ENCODE data around the gene THSD8.
"Not testable (repeated sequence)": the region's sequence is repeated elsewhere in the genome, so short reads cannot be mapped to it uniquely, and the experiment has no call there.

The THSD8 gene

DNA sequence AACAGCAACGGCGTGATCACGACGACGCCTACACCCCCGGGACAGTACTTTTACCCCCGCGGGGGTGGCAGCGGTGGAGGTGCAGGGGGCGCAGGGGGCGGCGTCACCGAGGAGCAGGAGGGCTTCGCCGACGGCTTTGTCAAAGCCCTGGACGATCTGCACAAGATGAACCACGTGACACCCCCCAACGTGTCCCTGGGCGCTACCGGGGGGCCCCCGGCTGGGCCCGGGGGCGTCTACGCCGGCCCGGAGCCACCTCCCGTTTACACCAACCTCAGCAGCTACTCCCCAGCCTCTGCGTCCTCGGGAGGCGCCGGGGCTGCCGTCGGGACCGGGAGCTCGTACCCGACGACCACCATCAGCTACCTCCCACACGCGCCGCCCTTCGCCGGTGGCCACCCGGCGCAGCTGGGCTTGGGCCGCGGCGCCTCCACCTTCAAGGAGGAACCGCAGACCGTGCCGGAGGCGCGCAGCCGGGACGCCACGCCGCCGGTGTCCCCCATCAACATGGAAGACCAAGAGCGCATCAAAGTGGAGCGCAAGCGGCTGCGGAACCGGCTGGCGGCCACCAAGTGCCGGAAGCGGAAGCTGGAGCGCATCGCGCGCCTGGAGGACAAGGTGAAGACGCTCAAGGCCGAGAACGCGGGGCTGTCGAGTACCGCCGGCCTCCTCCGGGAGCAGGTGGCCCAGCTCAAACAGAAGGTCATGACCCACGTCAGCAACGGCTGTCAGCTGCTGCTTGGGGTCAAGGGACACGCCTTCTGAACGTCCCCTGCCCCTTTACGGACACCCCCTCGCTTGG, 9.6 kb upstream of the THSD8 start:
- peak; percentile 57 to 65 for DNase-seq (ENCODE audit: low read depth in 2 of 2)

- DNase-seq (ENCODE audit: low read depth in 2 of 2), result no peak
These were observed 9.0 kb upstream of the THSD8 start for GRCh38 chr19:12792853-12793289.

DNA sequence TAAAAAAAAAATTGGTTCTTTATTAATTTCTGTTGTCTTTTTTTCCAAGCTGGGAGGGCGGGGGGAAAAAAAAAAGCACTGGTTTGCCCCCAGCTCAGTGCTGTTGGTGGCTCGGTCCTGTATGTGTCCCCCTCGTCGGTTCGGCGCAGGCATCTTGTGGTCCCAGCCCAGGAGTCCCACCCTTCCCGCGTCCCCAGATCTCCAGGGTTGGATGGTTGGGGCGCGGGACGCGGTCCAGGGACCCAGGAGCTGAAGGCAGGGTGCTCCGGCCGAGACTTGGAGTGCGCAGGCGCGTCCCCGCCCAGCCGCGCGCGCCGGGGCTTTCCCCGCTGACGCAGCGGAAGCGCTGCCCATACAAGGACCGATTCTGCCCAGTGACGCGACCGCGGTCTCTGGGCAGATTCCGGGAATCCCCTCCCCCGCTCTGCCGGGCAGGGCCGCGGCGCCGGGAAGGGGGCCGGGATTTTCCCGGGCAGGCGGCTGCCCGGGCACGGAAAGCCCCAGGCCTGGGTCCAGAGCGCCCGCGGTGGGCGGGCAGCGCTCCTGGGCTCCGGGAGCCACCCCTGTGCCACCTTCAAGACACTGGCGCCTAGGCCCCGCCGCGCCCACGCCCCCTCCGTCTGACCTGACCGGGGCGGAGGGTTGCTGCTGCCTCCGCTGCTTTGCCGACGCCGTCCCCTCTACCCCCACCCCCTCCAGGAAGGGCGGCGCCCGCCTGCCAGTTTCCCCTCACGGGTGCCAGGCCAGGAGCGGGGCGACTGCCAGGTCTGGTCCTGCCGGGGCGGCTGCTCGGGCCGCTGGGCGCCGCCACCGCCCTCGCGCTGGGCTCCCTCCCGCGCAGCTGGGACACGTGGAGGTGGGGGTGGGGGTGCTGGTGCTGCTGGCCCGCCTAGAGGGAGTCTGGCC, 8.3 kb upstream of the THSD8 start:
- peak; percentile 89 for DNase-seq (ENCODE audit: low read depth in 2 of 2)

DNA sequence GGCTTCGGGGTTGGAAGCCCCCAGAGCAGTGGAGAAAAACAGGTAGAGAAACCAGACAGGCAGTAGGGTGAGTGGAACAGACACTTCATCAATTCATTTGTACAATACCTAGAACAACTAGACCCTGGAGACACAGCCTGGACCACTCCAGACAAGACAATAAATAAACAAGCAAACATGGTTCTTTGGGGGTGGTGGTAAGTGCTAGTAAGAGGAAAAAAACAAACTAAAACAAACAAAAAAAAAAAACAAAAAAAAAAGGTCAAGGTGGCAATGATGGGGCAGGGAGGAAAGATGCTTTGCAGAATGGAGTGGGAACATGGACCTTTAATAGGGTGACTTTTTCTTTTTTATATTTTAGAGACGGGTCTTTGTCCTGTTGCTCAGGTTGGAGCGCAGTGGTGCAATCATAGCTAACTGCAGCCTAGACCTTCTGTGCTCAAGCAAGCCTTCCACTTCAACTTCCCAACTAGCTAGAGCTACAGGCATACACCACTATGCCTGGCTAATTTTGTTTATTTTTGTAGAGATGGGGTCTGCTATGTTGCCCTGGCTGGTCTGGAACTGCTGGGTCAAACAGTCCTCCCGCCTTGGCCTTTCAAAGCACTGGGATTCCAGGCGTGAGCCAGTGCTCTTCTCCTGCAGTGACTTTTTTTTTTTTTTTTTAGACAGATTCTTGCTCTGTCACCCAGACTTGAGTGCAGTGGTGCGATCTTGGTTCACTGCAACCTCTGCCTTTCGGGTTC, 7.5 kb upstream of the THSD8 start:
- DNase-seq (ENCODE audit: low read depth in 2 of 2), result no peak

DNA sequence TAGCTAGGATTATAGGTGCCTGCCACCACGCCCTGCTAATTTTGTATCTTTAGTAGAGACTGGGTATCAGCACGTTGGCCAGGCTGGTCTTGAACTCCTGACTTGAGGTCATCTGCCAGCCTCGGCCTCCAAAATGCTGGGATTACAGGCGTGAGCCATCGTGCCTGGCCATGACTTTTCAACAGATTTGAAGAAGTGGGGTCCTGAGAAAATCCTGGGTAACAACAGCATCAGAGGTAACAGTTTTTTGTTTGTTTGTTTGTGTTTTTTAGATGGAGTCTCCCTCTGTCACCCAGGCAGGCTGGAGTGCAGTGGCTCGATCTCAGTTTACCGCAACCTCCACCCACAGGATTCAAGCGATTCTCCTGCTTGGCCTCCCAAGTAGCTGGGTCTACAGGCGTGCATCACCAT, 6.9 kb upstream of the THSD8 start:
- DNase-seq (ENCODE audit: low read depth in 2 of 2), result no peak

DNA sequence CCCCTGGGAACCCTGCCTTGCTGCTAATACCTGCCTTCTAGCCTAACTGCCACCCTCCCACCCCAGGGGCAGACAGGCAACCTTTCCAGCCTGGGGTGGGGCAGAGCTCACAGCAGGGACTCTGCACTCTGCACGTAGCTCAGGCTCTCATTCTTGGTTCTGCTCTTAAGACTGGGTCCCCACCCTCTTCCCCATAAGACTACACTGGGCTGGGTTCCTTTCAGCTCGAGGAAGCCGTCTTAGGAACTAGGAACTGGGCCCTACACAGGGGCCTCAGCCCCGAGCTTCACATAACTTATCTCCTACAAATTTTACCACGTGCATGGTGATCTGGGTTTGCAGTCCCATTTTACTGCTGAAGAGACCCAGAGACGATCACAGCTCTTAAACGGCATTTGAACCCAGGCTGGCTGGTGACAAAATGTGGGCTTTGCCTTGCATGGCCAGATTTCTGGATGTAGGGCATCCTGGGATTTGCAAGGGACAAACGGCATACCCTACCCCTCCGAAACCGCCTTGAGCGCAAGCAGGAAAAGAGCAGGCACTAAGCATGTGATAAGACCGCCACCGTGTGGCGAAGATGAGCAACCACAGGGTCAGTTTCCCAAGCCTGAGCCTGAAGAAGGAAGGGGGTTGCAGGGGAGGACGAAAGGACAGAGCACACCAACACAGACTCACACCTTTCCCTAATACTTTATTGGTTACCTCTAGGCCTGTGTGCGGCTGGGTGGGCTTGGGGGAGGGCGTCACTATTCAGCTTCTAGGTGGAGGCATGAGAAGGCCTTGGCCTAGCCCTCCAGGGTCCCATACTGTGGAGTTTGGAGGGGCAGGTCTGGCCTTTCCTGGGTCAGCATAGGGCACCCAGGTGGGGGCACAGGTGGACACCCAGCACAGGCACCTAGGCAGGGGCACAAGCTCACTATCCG, 5.5 kb upstream of the THSD8 start:
- DNase-seq (ENCODE audit: low read depth in 2 of 2), result peak; percentile 60 to 69

GRCh38 chr19:12797141-12797587, 4.7 kb upstream of the THSD8 start:
- DNase-seq (ENCODE audit: low read depth in 2 of 2), result no peak

DNA sequence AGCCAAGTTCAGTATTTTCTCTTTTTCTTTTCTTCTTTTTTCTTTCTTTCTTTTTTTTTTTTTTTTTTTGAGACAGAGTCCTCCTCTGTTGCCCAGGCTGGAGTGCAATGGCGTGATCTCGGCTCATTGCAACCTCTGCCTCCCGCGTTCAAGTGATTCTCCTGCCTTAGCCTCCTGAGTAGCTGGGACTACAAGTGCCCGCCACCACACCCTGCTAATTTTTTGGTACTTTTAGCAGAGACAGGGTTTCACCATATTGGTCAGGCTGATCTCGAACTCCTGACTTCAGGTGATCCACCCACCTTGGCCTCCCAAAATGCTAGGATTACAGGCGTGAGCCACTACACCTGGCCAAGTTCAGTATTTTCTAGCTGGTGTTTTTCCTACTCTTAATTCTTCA, 4.3 kb upstream of the THSD8 start:
- DNase-seq (ENCODE audit: low read depth in 2 of 2), result not testable (repeated sequence)

GRCh38 chr19:12799742-12800465, 2.0 kb upstream of the THSD8 start:
- DNase-seq (ENCODE audit: low read depth in 2 of 2), result no peak

- DNase-seq (ENCODE audit: low read depth in 2 of 2), result no peak
These were observed 1.5 kb upstream of the THSD8 start for GRCh38 chr19:12800466-12800770.

DNA sequence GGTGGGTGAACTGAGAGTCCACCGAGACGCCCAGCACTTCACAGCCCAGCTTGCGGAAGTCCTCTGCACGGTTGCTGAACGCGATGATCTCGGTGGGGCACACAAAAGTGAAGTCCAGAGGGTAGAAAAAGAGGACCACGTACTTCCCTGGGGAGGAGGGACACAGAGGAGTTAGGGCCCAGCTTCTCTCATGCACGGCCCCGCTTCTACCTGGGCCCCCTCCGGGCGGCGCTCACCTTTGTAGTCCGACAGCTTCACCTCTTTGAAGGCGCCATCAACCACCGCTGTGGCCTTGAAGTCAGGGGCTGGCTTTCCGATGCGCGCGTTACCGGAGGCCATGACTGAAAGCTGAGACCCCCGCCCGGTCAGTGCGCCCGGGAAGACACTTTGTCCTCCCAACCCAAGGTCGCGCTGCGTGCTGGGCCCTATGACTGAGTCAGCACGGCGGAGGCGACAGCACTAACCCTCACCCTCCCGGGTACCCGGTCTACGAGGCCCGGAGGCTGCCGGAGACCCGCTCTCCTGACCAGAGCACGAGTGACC, 875 bp upstream of the THSD8 start:
- DNase-seq (ENCODE audit: low read depth in 2 of 2), result no peak

DNA sequence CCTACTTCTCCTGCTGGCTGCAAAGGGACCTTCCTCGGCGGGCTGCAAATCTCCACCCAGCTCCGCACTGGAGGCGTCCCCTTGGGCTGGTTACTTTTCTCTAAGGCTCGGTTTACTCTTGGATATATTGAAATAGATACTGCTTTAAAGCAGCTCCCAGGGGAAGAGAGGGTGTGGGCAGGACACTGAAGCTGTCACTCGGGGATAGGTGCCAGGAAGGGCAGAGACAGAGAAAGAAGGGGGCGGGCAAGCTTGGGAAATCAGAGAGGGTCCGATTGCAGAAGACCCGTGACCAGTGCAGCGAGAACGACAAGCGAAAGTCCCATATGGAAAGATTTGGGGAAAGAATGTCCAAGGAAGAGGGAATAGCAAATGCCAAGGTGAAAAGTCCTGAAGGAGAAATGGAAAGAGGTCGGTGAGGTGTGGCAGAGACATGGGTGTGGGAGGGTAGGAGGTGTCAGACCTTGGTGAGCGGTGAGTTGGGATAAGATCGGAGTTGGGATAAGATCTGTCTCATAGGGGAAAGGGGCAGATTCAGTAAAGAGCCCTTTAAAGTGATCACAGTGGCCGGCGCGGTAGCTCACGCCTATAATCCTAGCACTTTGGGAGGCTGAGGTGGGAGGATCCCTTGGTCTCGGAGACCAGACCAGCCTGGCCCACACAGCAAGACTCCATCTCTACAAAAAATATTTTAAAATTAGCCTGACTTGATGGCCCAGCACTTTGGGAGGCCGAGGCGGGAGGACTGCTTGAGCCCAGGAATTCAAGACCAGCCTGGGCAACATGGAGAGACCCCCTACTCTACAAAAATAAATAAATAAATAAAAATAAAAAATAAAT, 618 bp downstream of the THSD8 start:
- DNase-seq (ENCODE audit: low read depth in 2 of 2), result no peak

DNA sequence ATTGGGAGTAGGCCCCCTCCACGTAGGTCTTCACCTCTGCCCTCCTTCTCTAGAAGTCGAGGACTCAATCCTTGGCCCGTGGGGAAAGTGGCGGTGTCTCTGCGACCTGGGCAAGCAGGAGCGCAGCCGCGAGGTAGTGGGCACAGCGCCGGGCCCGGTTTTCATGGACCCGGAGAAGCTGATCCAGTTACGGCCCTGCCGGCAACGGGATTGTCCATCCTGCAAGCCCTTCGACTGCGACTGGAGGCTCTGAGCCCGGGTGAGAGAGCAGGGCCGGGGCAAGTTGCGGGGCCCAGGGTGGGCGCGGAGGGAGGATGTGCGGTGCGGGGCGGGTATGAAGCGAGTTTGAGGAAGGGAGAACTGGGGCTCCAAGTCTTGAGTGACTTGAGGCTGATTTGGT, 2.2 kb downstream of the THSD8 start:
- DNase-seq (ENCODE audit: low read depth in 2 of 2), result no peak

GRCh38 chr19:12806242-12807081, 4.6 kb downstream of the THSD8 start, which contains the start of gene RNASEH2A:
TSS of gene RNASEH2A (plus strand) at chr19:12806584. CDS start at chr19:12806674, 90 bp downstream.
- peak; percentile 78 to 86 for DNase-seq (ENCODE audit: low read depth in 2 of 2)

GRCh38 chr19:12815088-12815487, 13.2 kb downstream of the THSD8 start:
- DNase-seq (ENCODE audit: low read depth in 2 of 2), result no peak

DNA sequence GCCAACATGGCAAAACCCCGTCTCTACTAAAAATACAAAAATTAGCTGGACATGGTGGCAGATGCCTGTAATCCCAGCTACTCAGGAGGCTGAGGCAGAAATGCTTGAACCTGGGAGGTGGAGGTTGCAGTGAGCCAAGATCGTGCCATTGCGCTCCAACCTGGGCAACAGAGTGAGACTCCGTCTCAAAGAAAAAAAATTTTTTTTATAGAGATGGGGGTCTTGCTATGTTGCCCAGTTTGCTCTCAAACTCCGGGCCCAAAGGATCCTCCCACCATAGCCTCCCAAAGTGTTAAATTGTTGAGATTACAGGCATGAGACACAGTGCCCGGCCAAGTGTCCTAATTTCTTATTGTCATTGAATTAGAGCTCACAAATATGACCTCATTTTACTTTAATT, 15.3 kb downstream of the THSD8 start:
- not testable (repeated sequence) for DNase-seq (ENCODE audit: low read depth in 2 of 2)

DNA sequence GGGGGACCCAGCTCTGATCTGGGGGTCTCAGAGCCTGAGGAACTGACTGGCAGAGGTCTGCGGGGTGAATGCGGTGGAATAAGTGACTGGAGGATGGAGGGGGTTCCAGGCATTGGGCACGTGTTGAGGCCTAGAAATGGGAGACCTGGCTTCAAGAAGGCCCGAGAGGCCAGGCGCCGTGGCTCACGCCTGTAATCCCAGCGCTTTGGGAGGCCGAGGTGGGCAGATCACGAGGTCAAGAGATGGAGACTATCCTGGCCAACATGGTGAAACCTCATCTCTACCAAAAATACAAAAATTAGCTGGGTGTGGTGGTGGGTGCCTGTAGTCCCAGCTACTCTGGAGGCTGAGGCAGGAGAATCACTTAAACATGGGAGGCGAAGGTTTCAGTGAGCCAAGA, 15.9 kb downstream of the THSD8 start:
- DNase-seq (ENCODE audit: low read depth in 2 of 2), result not testable (repeated sequence)

GRCh38 chr19:12821761-12822160, 19.9 kb downstream of the THSD8 start:
- no peak for DNase-seq (ENCODE audit: low read depth in 2 of 2)
